Kidney (tissue), 14 donors: ENCODE measurements around the gene LRRTM2. TPM values are rescaled to one million over a fixed set of nuclear protein-coding genes. Genes with fewer than 3 reads are reported as not detected.

ENCODE experiments used
- DNase-seq, 5 donors: peaks; one replicate each; pipeline ENCODE4 v3.0.0-alpha.2; 2013 to 2020
- FAIRE-seq: peaks from 2 replicates; lab custom pipeline; 2012; peaks lifted over from hg19 to GRCh38; lab: Jason Lieb, UNC
- H3K27ac ChIP-seq, 2 donors: one replicate each; pipeline ENCODE4 v1.7.0; 2013; ENCODE audit warnings: low read depth in 2 of 2, low read length in 2 of 2, inconsistent platforms in 1 of 2
- H3K27me3 ChIP-seq: one replicate; pipeline ENCODE4 v1.7.1; 2013; ENCODE audit warnings: low read length, inconsistent platforms; ENCODE audit not compliant: control insufficient read depth, insufficient read depth
- H3K36me3 ChIP-seq, 3 donors: one replicate each; pipeline versions ENCODE4 v1.7.0 to v1.7.1; 2013; ENCODE audit warnings: low read length in 3 of 3, control low read depth in 1 of 3, inconsistent platforms in 1 of 3; ENCODE audit not compliant: insufficient read depth in 3 of 3, control insufficient read depth in 2 of 3
- H3K4me1 ChIP-seq, 3 donors: one replicate each; pipeline versions ENCODE4 v1.7.0 to v1.7.1; 2013; ENCODE audit warnings: low read length in 3 of 3, inconsistent platforms in 1 of 3, low read depth in 1 of 3; ENCODE audit not compliant: control insufficient read depth in 2 of 3, insufficient read depth in 2 of 3
- H3K4me3 ChIP-seq, 3 donors: one replicate each; pipeline versions ENCODE4 v1.7.0 to v1.8.1; 2013; ENCODE audit warnings: low read length in 3 of 3, control low read depth in 1 of 3, inconsistent platforms in 1 of 3
- H3K9ac ChIP-seq, 3 donors: one replicate each; pipeline versions ENCODE4 v1.7.0 to v1.7.1; 2013; ENCODE audit warnings: low read length in 3 of 3, control low read depth in 1 of 3, inconsistent platforms in 1 of 3
- H3K9me3 ChIP-seq, 3 donors: one replicate each; pipeline versions ENCODE4 v1.7.0 to v1.7.1; 2013; ENCODE audit warnings: low read length in 3 of 3, control low read depth in 1 of 3, inconsistent platforms in 1 of 3; ENCODE audit not compliant: control insufficient read depth in 2 of 3, insufficient read depth in 1 of 3
- intact Hi-C: fragments of 100-400 bp; cut with DNase I; formaldehyde crosslinking; loops from one replicate; pipeline ENCODE4 v1.11.1; 2022
- polyA plus RNA-seq: library from polyadenylated mRNA; stranded (reverse); fragments of 350-450 nt; fragmentation: Illumina TruSeq; extraction: RNeasy Lipid Tissue Mini Kit (QIAGEN cat#74804); gene quantifications from one replicate; pipeline ENCODE4 v1.2.3, GENCODE V29; 2014; ENCODE audit warnings: low read depth, low replicate concordance; ENCODE audit not compliant: insufficient read depth
- total RNA-seq: library from RNA; stranded (reverse); fragmentation: NEBNext Ultra II Directional; extraction: Animal tissue kit (Norgen Biotek cat#: 25700); gene quantifications from one replicate; pipeline ENCODE4 v1.2.1, GENCODE V29; 2021
- TF ChIP-seq, protein P1 (sequence below): IDR thresholded peaks from 3 replicates; pipeline ENCODE4 v1.5.1; 2012; ENCODE audit warnings: mild to moderate bottlenecking, moderate library complexity, borderline replicate concordance; ENCODE audit not compliant: insufficient read depth; ENCODE audit errors: extremely low read depth
- donor health status: control.
- donor health status: control.
- donor health status: control.
- donor health status: control.
- donor health status: control.
- donor health status: DM: yes; HTN: yes; CAD: no.
- donor health status: Normal renal cell carcinoma (clear cell type).

LRRTM2 gene
- total and polyA plus RNA-seq, 2 donors from 2014 or later = 0.03 TPM; not detected in 1

DNA sequence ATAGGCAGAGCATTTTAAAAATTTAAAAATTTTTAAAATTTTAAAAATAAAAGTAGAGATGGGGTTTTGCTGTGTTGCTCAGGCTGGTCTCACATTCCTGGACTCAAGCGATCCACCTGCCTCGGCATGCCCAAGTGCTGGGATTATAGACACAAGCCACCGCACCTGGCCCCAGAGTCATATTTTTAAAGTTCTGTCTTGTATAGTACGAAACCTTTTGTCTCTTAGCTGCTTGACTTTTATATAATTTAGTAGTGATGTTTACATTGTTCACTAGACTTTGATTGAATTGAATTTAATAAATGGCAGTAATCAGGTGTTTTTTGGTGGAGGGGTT is 31.0 kb downstream of the LRRTM2 start:
- no peak for FAIRE-seq
- no peaks in the 10 kb centered on the region for H3K27me3 ChIP-seq
- H3K4me1 ChIP-seq = peaks cover 0 to 15% (median 3%) of the 10 kb centered on the region in 3 donors
- no peaks in the 10 kb centered on the region for H3K36me3 ChIP-seq
- no peaks in the 10 kb centered on the region for H3K9me3 ChIP-seq
- no peak overlapping the region for H3K9ac ChIP-seq
- no peak for DNase-seq
- H3K4me3 ChIP-seq = no peak overlapping the region
- TF ChIP-seq, protein P1, sequence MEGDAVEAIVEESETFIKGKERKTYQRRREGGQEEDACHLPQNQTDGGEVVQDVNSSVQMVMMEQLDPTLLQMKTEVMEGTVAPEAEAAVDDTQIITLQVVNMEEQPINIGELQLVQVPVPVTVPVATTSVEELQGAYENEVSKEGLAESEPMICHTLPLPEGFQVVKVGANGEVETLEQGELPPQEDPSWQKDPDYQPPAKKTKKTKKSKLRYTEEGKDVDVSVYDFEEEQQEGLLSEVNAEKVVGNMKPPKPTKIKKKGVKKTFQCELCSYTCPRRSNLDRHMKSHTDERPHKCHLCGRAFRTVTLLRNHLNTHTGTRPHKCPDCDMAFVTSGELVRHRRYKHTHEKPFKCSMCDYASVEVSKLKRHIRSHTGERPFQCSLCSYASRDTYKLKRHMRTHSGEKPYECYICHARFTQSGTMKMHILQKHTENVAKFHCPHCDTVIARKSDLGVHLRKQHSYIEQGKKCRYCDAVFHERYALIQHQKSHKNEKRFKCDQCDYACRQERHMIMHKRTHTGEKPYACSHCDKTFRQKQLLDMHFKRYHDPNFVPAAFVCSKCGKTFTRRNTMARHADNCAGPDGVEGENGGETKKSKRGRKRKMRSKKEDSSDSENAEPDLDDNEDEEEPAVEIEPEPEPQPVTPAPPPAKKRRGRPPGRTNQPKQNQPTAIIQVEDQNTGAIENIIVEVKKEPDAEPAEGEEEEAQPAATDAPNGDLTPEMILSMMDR = no peak
- intact Hi-C loops = no loop called here
- no peak overlapping the region for H3K27ac ChIP-seq

DNA sequence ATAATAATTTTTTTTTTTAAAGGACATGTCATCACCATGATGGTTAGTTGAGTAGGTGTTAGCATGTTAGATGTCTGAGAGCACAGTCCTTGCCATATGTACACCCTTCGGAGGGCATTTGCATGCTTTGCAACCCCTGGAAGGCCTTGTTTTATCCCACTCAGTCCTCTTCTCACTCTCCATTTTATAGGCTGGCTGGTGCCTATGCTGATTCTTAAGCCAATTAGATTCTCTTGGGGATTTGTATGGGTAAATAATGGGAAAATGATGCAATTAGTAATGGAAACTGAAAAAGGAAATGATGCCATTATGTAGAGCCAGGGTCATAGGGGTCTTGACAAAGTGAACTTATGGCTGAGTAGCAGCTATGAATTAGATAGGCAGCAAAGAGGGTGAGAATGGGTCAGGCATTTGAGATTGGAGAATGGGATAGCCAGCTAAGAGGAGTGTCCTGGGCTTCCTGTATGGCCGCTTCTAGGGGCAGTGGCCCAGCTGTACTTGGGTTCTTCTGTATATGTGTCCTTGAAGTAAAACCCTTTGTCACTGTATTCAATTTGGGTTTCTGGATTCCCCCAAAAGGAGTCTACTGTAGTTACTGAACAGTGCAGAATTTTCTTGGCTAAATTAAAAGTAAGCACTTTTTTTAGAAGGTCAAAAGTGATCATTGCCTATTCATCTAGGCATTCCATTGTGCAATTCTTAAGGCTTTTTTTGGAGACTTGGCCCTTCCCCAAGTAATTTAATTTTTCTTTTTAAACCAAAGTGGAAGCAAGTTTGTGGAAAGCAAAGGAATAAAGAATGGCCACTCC is 31.6 kb downstream of the LRRTM2 start:
- intact Hi-C loops = no loop called here
- Histone ChIP-seq H3K4me3 (no peak overlapping the region), H3K27ac (no peak overlapping the region), H3K9ac (no peak overlapping the region), H3K27me3 (no peaks in the 10 kb centered on the region), H3K36me3 (no peaks in the 10 kb centered on the region), H3K4me1 (peaks cover 0 to 15% (median 3%) of the 10 kb centered on the region in 3 donors), H3K9me3 (no peaks in the 10 kb centered on the region)
- DNase-seq (no peak), FAIRE-seq (no peak)
- TF ChIP-seq, protein P1 = no peak

DNA sequence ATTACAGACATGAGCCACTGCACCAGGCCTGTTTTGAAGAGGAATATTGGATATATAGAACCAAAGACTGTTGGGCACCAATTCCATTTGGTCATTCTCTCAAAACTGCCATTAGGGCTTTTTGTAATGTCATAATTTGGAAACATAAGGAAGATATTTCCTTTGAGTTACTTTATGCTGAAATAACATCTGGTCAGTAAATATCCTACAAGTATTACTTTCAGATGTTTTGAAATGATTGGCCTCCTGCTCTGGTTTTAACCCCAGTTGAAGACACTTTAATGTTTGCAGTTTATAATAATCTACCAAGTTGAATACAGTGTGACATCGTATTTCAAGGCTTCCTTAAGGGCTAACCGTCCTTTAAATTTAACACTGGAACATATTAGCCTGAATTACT is 33.6 kb downstream of the LRRTM2 start:
- no peak overlapping the region for H3K4me3 ChIP-seq
- H3K9ac ChIP-seq = no peak overlapping the region
- FAIRE-seq (no peak), DNase-seq (no peak)
- no peaks in the 10 kb centered on the region for H3K9me3 ChIP-seq
- no peak overlapping the region for H3K27ac ChIP-seq
- H3K4me1 ChIP-seq = peaks cover 0 to 15% (median 3%) of the 10 kb centered on the region in 3 donors
- H3K27me3 ChIP-seq = no peaks in the 10 kb centered on the region
- H3K36me3 ChIP-seq = no peaks in the 10 kb centered on the region
- TF ChIP-seq, protein P1 = no peak
- intact Hi-C loops = no loop called here

DNA sequence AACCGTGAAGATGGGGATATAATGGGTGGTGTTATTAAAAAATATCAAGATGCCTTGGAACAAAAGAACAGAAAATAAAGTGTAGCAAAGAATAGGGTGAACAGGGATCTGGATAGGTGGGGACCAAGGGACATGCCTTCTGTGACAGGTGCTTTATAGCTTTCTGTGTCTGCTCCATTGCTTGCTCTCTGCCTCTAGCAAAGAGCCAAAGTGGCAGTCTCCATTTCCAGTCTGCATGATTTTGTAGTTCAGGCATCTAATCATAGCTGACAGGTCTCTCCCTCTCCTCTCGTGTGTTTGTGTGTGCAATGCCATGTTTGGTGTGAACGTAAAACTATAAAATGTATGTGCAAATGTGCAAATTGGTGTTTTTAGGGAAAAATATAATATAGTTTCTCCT is 35.0 kb downstream of the LRRTM2 start:
- DNase-seq (peak in 2 of 5 donors; percentile 45 to 53), FAIRE-seq (no peak)
- H3K4me1 ChIP-seq = peaks cover 0 to 8% (median 3%) of the 10 kb centered on the region in 3 donors
- H3K9ac ChIP-seq = no peak overlapping the region
- no peaks in the 10 kb centered on the region for H3K36me3 ChIP-seq
- H3K27ac ChIP-seq = no peak overlapping the region
- H3K27me3 ChIP-seq = no peaks in the 10 kb centered on the region
- intact Hi-C loops = no loop called here
- TF ChIP-seq, protein P1 = no peak
- no peak overlapping the region for H3K4me3 ChIP-seq
- H3K9me3 ChIP-seq = no peaks in the 10 kb centered on the region
